NCI-H345 treated with DMSO at 0.1 percent for 48 hours (cell line): ENCODE data around the gene PPP1CB.

Experiments
- DNase-seq: peaks from one replicate; lab custom pipeline; 2025; ENCODE audit not compliant: unreplicated experiment; lab: John Stamatoyannopoulos, UW

PPP1CB gene

GRCh38 chr2:28745225-28745624 lies 6.4 kb upstream of the PPP1CB start:
- DNase-seq, result no peak

GRCh38 chr2:28745876-28746275 lies 5.8 kb upstream of the PPP1CB start:
- no peak for DNase-seq

GRCh38 chr2:28746429-28747111 lies 5.1 kb upstream of the PPP1CB start:
- DNase-seq, result no peak

GRCh38 chr2:28747714-28748113 lies 3.9 kb upstream of the PPP1CB start:
- DNase-seq, result no peak

- DNase-seq, result no peak
These were observed 3.5 kb upstream of the PPP1CB start for GRCh38 chr2:28748176-28748575.

GRCh38 chr2:28748941-28749340 lies 2.7 kb upstream of the PPP1CB start:
- no peak for DNase-seq

- no peak for DNase-seq
These were observed 2.1 kb upstream of the PPP1CB start for GRCh38 chr2:28749526-28749925.

GRCh38 chr2:28750316-28751251 lies 1.0 kb upstream of the PPP1CB start:
- no peak for DNase-seq

- no peak for DNase-seq
These were observed 463 bp downstream of the PPP1CB start for GRCh38 chr2:28751956-28752630.

GRCh38 chr2:28752631-28753376 lies 1.2 kb downstream of the PPP1CB start:
- DNase-seq, result peak; percentile 55

GRCh38 chr2:28754321-28754720 lies 2.7 kb downstream of the PPP1CB start:
- no peak for DNase-seq

- no peak for DNase-seq
These were observed 3.8 kb downstream of the PPP1CB start for GRCh38 chr2:28755421-28755820.

- DNase-seq, result no peak
These were observed 6.8 kb downstream of the PPP1CB start for GRCh38 chr2:28758459-28758858.

GRCh38 chr2:28761420-28761819 lies 9.8 kb downstream of the PPP1CB start:
- no peak for DNase-seq

GRCh38 chr2:28764909-28765711 lies 13.5 kb downstream of the PPP1CB start:
- no peak for DNase-seq

GRCh38 chr2:28766070-28766469 lies 14.4 kb downstream of the PPP1CB start:
- DNase-seq, result no peak

- no peak for DNase-seq
These were observed 15.7 kb downstream of the PPP1CB start for GRCh38 chr2:28767337-28767736.

- DNase-seq, result no peak
These were observed 16.8 kb downstream of the PPP1CB start for GRCh38 chr2:28768422-28768821.

- DNase-seq, result no peak
These were observed 17.3 kb downstream of the PPP1CB start for GRCh38 chr2:28768952-28769351.

GRCh38 chr2:28772351-28772750 lies 20.7 kb downstream of the PPP1CB start:
- no peak for DNase-seq
